Ovary (tissue), 3 donors: ENCODE measurements around the gene NR3C2.

Experiments
- CTCF ChIP-seq, 3 donors: fragments of 450-650 bp in 2 of 3; fragments of 200-600 bp in 1 of 3; IDR thresholded peaks; one replicate each; pipeline versions ENCODE4 v1.5.1 to v1.8.0; 2016 to 2022; ENCODE audit warnings: antibody characterized with exemption in 3 of 3, mild to moderate bottlenecking in 1 of 3
- EP300 ChIP-seq: sonication (generic); formaldehyde crosslinking; IDR thresholded peaks from one replicate; pipeline ENCODE4 v1.6.1; 2017; ENCODE audit warnings: antibody characterized with exemption
- POLR2A ChIP-seq: fragments of 450-650 bp; IDR thresholded peaks from one replicate; pipeline ENCODE4 v1.6.1; 2017; ENCODE audit warnings: antibody characterized with exemption, mild to moderate bottlenecking, moderate library complexity
- donor health status: DM: no; HTN: no; CAD: no.

DNA sequence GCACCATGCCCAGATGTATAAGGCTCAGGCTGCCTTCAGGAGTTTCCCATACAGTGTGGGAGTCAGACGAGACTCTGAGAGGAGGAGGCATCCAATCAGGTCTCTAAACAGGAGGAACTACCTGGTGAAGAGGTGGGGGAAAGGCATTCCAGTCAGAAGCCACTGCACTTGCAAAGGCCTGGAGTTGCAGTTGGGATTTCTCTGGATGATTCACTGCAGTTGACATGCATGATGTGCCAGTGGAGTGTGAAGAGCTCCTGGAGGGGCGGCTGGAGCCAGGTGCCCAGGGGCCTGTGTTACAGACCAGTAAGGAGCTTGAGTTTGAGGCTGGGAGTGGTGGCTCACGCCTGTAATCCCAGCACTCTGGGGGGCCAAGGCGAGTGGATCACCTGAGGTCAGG is 371.2 kb downstream of the NR3C2 start:
- no peak for TF ChIP-seq CTCF (IDR thresholded peaks at IDR 0.05)
- TF ChIP-seq POLR2A = no peak
- no peak for TF ChIP-seq EP300
